H1 (cell line): Measurements from ENCODE around the gene MYBPC1. TPM values are rescaled to one million over a fixed set of nuclear protein-coding genes. Genes with fewer than 3 reads are reported as not detected.

Experiments
- CTCF ChIA-PET: fragments of 300-600 bp; sonication (Branson Sonifier 250); formaldehyde crosslinking; loops from one replicate; lab custom pipeline; 2021; ENCODE audit not compliant: partially characterized antibody; lab: Charles Lee
- POLR2A ChIA-PET: fragments of 300-600 bp; sonication (Branson Sonifier 250); formaldehyde crosslinking; loops from one replicate; lab custom pipeline; 2021; ENCODE audit warnings: inconsistent platforms; ENCODE audit not compliant: partially characterized antibody; lab: Charles Lee
- DNase-seq, 2 experiments: peaks; one replicate each; pipeline versions ENCODE4 v3.0.0 to v3.0.0-alpha.2; 2010 to 2022; ENCODE audit warnings: low spot score in 2 of 2, low read depth in 1 of 2, mixed read lengths in 1 of 2
- FAIRE-seq: peaks from 2 replicates; lab custom pipeline; 2011; peaks lifted over from hg19 to GRCh38; lab: Jason Lieb, UNC
- H2AFZ ChIP-seq: 2 replicates; pipeline ENCODE4 v1.8.1; 2012; ENCODE audit warnings: low read length, inconsistent platforms
- H2AK5ac ChIP-seq: 2 replicates; pipeline ENCODE4 v1.6.1; 2013; ENCODE audit warnings: low read depth, low read length
- H2BK120ac ChIP-seq: replicated peaks from 2 replicates; pipeline ENCODE3; 2013; ENCODE audit warnings: low read depth, low read length, inconsistent platforms
- H2BK12ac ChIP-seq: 2 replicates; pipeline ENCODE4 v1.6.1; 2013; ENCODE audit warnings: low read depth, low read length
- H2BK15ac ChIP-seq: 2 replicates; pipeline ENCODE4 v1.6.1; 2013; ENCODE audit warnings: low read length
- H2BK20ac ChIP-seq: 2 replicates; pipeline ENCODE4 v1.6.1; 2013; ENCODE audit warnings: low read length
- H2BK5ac ChIP-seq: 2 replicates; pipeline ENCODE4 v1.6.1; 2013; ENCODE audit warnings: low read depth, low read length
- H3K14ac ChIP-seq: 2 replicates; pipeline ENCODE4 v1.6.1; 2013; ENCODE audit warnings: inconsistent platforms; ENCODE audit not compliant: insufficient read length
- H3K18ac ChIP-seq: 2 replicates; pipeline ENCODE4 v1.6.1; 2013; ENCODE audit warnings: low read length; ENCODE audit errors: extremely low read depth
- H3K23ac ChIP-seq: 2 replicates; pipeline ENCODE4 v1.6.1; 2013; ENCODE audit warnings: inconsistent platforms; ENCODE audit not compliant: insufficient read length
- H3K23me2 ChIP-seq: 2 replicates; pipeline ENCODE4 v1.6.1; 2013; ENCODE audit warnings: low read depth, low read length
- H3K27ac ChIP-seq: 2 replicates; pipeline ENCODE4 v1.6.1; 2011; ENCODE audit warnings: low read depth, low read length, inconsistent platforms
- H3K27me3 ChIP-seq, 4 experiments: replicated peaks in 1 of 4; 1 replicate in 1 of 4; 2 replicates in 3 of 4; pipeline versions ENCODE4 v1.6.1 to v1.8.1; 2011 to 2013; ENCODE audit warnings: low read length in 3 of 4, mild to moderate bottlenecking in 3 of 4, inconsistent platforms in 2 of 4, mixed read lengths in 2 of 4, moderate library complexity in 1 of 4; ENCODE audit not compliant: control insufficient read depth in 3 of 4, insufficient read depth in 3 of 4; ENCODE audit errors: extremely low read depth in 1 of 4
- H3K36me3 ChIP-seq, 4 experiments: 2 replicates each; pipeline versions ENCODE4 v1.6.1 to v1.8.1; 2011 to 2013; ENCODE audit warnings: mild to moderate bottlenecking in 4 of 4, low read length in 3 of 4, moderate library complexity in 2 of 4, control low read depth in 1 of 4, inconsistent platforms in 1 of 4; ENCODE audit not compliant: insufficient read depth in 4 of 4, control insufficient read depth in 2 of 4
- H3K4ac ChIP-seq: replicated peaks from 2 replicates; pipeline ENCODE3; 2013; ENCODE audit warnings: low read length, low read depth, mixed read lengths, inconsistent platforms; ENCODE audit not compliant: insufficient read length
- H3K4me1 ChIP-seq, 4 experiments: replicated peaks in 1 of 4; 1 replicate in 1 of 4; 2 replicates in 3 of 4; pipeline versions ENCODE4 v1.6.1 to v1.8.1; 2011 to 2013; ENCODE audit warnings: low read length in 3 of 4, inconsistent platforms in 2 of 4, mixed read lengths in 1 of 4; ENCODE audit not compliant: insufficient read depth in 4 of 4, control insufficient read depth in 3 of 4
- H3K4me2 ChIP-seq, 2 experiments: 2 replicates each; pipeline versions ENCODE4 v1.6.1 to v1.8.1; 2011 to 2013; ENCODE audit warnings: low read depth in 2 of 2, low read length in 2 of 2, control low read depth in 1 of 2, inconsistent platforms in 1 of 2, mild to moderate bottlenecking in 1 of 2; ENCODE audit not compliant: insufficient read depth in 1 of 2
- H3K4me3 ChIP-seq, 4 experiments: fragments of 200-600, 300-600 bp in 1 of 4; sonication (generic), shearing (Covaris generic), sonication (Bioruptor Twin) in 1 of 4; 2 replicates each; pipeline versions ENCODE4 v1.5.1 to v1.8.1; 2011 to 2016; ENCODE audit warnings: low read length in 4 of 4, low read depth in 3 of 4, control low read depth in 2 of 4, inconsistent platforms in 2 of 4, mild to moderate bottlenecking in 2 of 4, mixed read lengths in 1 of 4, moderate library complexity in 1 of 4; ENCODE audit not compliant: insufficient read depth in 2 of 4; ENCODE audit errors: extremely low read depth in 1 of 4
- H3K56ac ChIP-seq: replicated peaks from 2 replicates; pipeline ENCODE3; 2013; ENCODE audit warnings: low read depth, mild to moderate bottlenecking, mixed read lengths, low read length, inconsistent platforms; ENCODE audit not compliant: insufficient read length
- H3K79me1 ChIP-seq: 2 replicates; pipeline ENCODE4 v1.6.1; 2013; ENCODE audit warnings: low read depth, low read length, control low read depth
- H3K79me2 ChIP-seq, 2 experiments: 2 replicates each; pipeline versions ENCODE4 v1.6.1 to v1.8.1; 2012 to 2013; ENCODE audit warnings: low read length in 2 of 2, mild to moderate bottlenecking in 2 of 2, inconsistent platforms in 1 of 2; ENCODE audit not compliant: insufficient read depth in 2 of 2, control insufficient read depth in 1 of 2
- H3K9ac ChIP-seq, 4 experiments: replicated peaks in 1 of 4; 1 replicate in 1 of 4; 2 replicates in 3 of 4; pipeline versions ENCODE4 v1.6.1 to v1.8.1; 2011 to 2013; ENCODE audit warnings: low read depth in 3 of 4, low read length in 3 of 4, control low read depth in 2 of 4, mild to moderate bottlenecking in 2 of 4, moderate library complexity in 2 of 4, inconsistent platforms in 1 of 4; ENCODE audit errors: extremely low read depth in 1 of 4
- H3K9me3 ChIP-seq, 2 experiments: 2 replicates each; pipeline versions ENCODE4 v1.6.1 to v1.8.1; 2012 to 2013; ENCODE audit warnings: mild to moderate bottlenecking in 2 of 2, moderate library complexity in 2 of 2, control low read depth in 1 of 2, inconsistent platforms in 1 of 2, low read depth in 1 of 2, low read length in 1 of 2, mixed read lengths in 1 of 2; ENCODE audit not compliant: insufficient read depth in 2 of 2
- H4K20me1 ChIP-seq, 2 experiments: replicated peaks in 1 of 2; 2 replicates each; pipeline versions ENCODE3 to v1.8.1; 2011 to 2013; ENCODE audit warnings: inconsistent platforms in 2 of 2, low read length in 2 of 2, mild to moderate bottlenecking in 1 of 2; ENCODE audit not compliant: insufficient read depth in 2 of 2, control insufficient read depth in 1 of 2
- H4K5ac ChIP-seq: 2 replicates; pipeline ENCODE4 v1.6.1; 2013; ENCODE audit warnings: low read length, low read depth, mixed read lengths, inconsistent platforms; ENCODE audit not compliant: insufficient read length
- H4K8ac ChIP-seq: 2 replicates; pipeline ENCODE4 v1.8.0; 2013; ENCODE audit warnings: mild to moderate bottlenecking, moderate library complexity, low read length, inconsistent platforms; ENCODE audit not compliant: insufficient read depth; ENCODE audit errors: extremely low read depth
- H4K91ac ChIP-seq: replicated peaks from 2 replicates; pipeline ENCODE3; 2013; ENCODE audit warnings: low read length, mixed read lengths, inconsistent platforms; ENCODE audit not compliant: insufficient read length
- CTCF ChIP-seq, 3 experiments: IDR thresholded peaks; 1 replicate in 2 of 3; 2 replicates in 1 of 3; pipeline versions ENCODE4 v1.5.1 to v1.6.1; 2011; ENCODE audit warnings: low read length in 3 of 3, mild to moderate bottlenecking in 3 of 3, inconsistent platforms in 2 of 3, low read depth in 1 of 3, moderate library complexity in 1 of 3; ENCODE audit not compliant: insufficient read depth in 1 of 3; ENCODE audit errors: control extremely low read depth in 1 of 3
- RXRA ChIP-seq: IDR thresholded peaks from 2 replicates; pipeline ENCODE4 v1.6.1; 2011; ENCODE audit warnings: low read depth, mild to moderate bottlenecking, low read length, moderate library complexity; ENCODE audit not compliant: insufficient read depth
- WGBS, 2 experiments: shearing (Covaris generic) in 1 of 2; methylation state at CpG; one replicate each; pipeline versions ENCODE4 v1.1.6 to v1.1.7; 2013 to 2015; ENCODE audit warnings: low lambda C conversion rate in 2 of 2, mixed read lengths in 2 of 2, inconsistent platforms in 1 of 2, low coverage in 1 of 2, missing lambda C conversion rate in 1 of 2; ENCODE audit not compliant: insufficient replicate concordance in 2 of 2, insufficient coverage in 1 of 2, insufficient read length in 1 of 2; ENCODE audit errors: extremely low coverage in 1 of 2, missing lambda C conversion rate in 1 of 2; 5-methylcytosine and 5-hydroxymethylcytosine counted together
- polyA plus RNA-seq, 7 experiments: library from polyadenylated mRNA; depleted of rRNA in 3 of 7; stranded (reverse) in 5 of 7; unstranded in 2 of 7; fragments of >200 nt in 5 of 7; fragments of 200-250 nt in 2 of 7; gene quantifications; 1 replicate in 5 of 7; 2 replicates in 1 of 7; 4 replicates in 1 of 7; pipeline versions ENCODE4 v1.2.1 to v1.2.3, GENCODE V29; 2011 to 2013; ENCODE audit warnings: missing spikeins in 2 of 7, mixed read lengths in 2 of 7
- total RNA-seq: library from RNA; stranded (reverse); fragmentation: NEBNext Ultra II Directional; extraction: Animal tissue kit (Norgen Biotek cat#: 25700); gene quantifications from 2 replicates; pipeline ENCODE4 v1.2.1, GENCODE V29; 2021

The MYBPC1 gene
- total and polyA plus RNA-seq, 2 of the 8 experiments (the other 6 are each of a cell fraction or from before 2014, with no cell fraction given) = not detected

- no peak overlapping the region for H3K4me3 ChIP-seq
- DNase-seq (no peak), FAIRE-seq (no peak)
- H3K27me3 ChIP-seq = peaks cover 0 to 1% (median 0%) of the 10 kb centered on the region in 4 experiments; a peak in 1 of 7 replicates
- peaks cover 0 to 2% (median 1%) of the 10 kb centered on the region in 4 experiments; a peak in 3 of 7 replicates for H3K4me1 ChIP-seq
- H3K9me3 ChIP-seq = no peaks in the 10 kb centered on the region
- no peak overlapping the region for H3K27ac ChIP-seq
- H3K36me3 ChIP-seq = no peaks in the 10 kb centered on the region; a peak in 1 of 8 replicates
- no peak overlapping the region for H3K4me2 ChIP-seq
- no peak overlapping the region for H4K5ac ChIP-seq
- H2BK12ac ChIP-seq = no peak overlapping the region
- H2AFZ ChIP-seq = no peak overlapping the region
- no peak overlapping the region for H3K4ac ChIP-seq
- H3K14ac ChIP-seq = no peak overlapping the region
- no peak overlapping the region for H3K18ac ChIP-seq
- no peak overlapping the region for H3K56ac ChIP-seq
- no peak overlapping the region for H4K91ac ChIP-seq
- H4K8ac ChIP-seq = no peak overlapping the region
- no peak overlapping the region for H2AK5ac ChIP-seq
- H3K79me2 ChIP-seq = peaks cover 0 to 15% of the 10 kb centered on the region in 2 experiments; a peak in 1 of 4 replicates
- no peak for TF ChIP-seq RXRA
- TF ChIP-seq CTCF (IDR thresholded peaks at IDR 0.05; ENCODE audit: control extremely low read depth in 1 of 3, insufficient read depth in 1 of 3, low read depth in 1 of 3, low read length in 3 of 3) = peak in 1 of 3 experiments; percentile 12; a peak in 1 of 4 replicates
- no peak overlapping the region for H2BK5ac ChIP-seq
- no peak overlapping the region for H2BK15ac ChIP-seq
- CTCF ChIA-PET = interaction anchor here (0.6 to 1.4 kb wide), 3 partner anchors 19 to 252 kb away, joined by 4 read pairs; no protein-coding TSS in a partner anchor
- H3K23me2 ChIP-seq = no peaks in the 10 kb centered on the region
- H3K79me1 ChIP-seq = no peaks in the 10 kb centered on the region
- POLR2A ChIA-PET = no interaction called here
- H2BK20ac ChIP-seq = no peak overlapping the region
- no peaks in the 10 kb centered on the region for H4K20me1 ChIP-seq
- H3K9ac ChIP-seq = no peak overlapping the region
- 86% methylated on average over 3 of the region's 3 CpGs; no CpG with 5 or more reads in 1 of the 2 experiments for WGBS, 2 experiments
- no peak overlapping the region for H2BK120ac ChIP-seq
- H3K23ac ChIP-seq = no peak overlapping the region
Measured at GRCh38 chr12:101703487-101703886, 108.7 kb downstream of the MYBPC1 start.
